Activated CD8-positive, alpha-beta memory T cell treated with anti-CD3 and anti-CD28 coated beads for 36 hours (primary cell): ENCODE data around the gene STK32C. TPM values are rescaled to one million over a fixed set of nuclear protein-coding genes. Genes with fewer than 3 reads are reported as not detected.

Experiments
- CTCF ChIA-PET: fragments of 350-600 bp; sonication (Branson Sonifier 250); formaldehyde crosslinking; loops from one replicate; lab custom pipeline; 2021; ENCODE audit warnings: antibody characterized with exemption; lab: Charles Lee
- POLR2A ChIA-PET: fragments of 350-600 bp; sonication (Branson Sonifier 250); formaldehyde crosslinking; loops from one replicate; lab custom pipeline; 2021; ENCODE audit warnings: antibody characterized with exemption; lab: Charles Lee
- total RNA-seq, 2 experiments: library from RNA; stranded (reverse); gene quantifications; one replicate each; pipeline ENCODE4 v1.2.3, GENCODE V29; 2021

STK32C gene
- total RNA-seq, 2 experiments from 2014 or later, result 15.7 to 16.3 TPM

DNA sequence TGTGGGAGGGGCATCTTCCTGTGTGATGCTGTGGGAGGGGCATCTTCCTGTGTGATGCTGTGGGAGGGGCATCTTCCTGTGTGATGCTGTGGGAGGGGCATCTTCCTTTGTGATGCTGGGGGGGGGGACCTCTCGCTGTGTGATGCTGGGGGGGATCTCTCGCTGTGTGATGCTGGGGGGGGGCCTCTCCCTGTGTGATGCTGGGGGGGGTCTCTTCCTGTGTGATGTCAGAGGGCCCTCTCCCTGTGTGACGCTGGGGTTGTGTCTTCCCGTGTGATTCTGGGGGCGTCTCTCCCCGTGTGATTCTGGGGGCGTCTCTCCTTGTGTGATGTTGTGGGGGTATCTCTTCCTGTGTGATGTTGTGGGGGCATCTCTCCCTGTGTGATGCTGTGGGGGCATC lies 148.9 kb downstream of the STK32C start:
- CTCF ChIA-PET, result no interaction called here

DNA sequence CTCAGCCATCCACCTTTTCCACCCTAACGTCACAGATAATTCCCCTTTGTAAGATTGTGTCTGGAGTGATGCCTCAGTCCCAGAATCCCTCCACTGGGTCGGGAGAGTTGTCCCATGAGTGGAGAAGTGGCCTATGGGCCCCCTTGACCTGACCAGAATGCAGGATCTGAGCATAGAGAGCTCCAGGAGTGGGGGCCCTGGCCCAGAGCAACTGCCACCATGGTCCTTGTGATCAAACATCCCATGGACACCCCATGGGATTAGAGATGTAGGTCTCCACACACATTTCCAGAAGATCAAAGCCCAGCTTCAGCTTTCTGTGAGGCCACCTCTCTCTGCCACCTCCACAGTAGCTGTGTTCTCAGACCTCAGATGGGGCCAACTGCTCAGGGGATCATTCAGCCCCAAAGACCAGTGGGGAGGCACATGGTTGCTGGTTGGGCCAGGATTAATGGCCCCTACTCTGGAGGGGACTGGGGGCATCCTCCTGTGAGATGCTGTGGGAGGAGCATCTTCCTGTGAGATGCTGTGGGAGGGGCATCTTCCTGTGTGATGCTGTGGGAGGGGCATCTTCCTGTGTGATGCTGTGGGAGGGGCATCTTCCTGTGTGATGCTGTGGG lies 149.5 kb downstream of the STK32C start:
- ChIA-PET CTCF (no interaction called here), POLR2A (no interaction called here)

More for the DNA sequence above, 148.9 kb downstream of the STK32C start:
- POLR2A ChIA-PET, result no interaction called here

Other genes starting within 250 kb of the STK32C start
- gene JAKMIP3, start 242.0 kb downstream of the STK32C start, total RNA-seq, result under 1 TPM; 0.29 to 0.42 TPM
- gene DPYSL4, start 121.0 kb downstream of the STK32C start, total RNA-seq, result 10 to 100 TPM; 10.1 to 10.2 TPM
- gene LRRC27, start 24.2 kb upstream of the STK32C start, total RNA-seq, result 1 to 10 TPM; 2.4 to 3.4 TPM
- 1 to 10 TPM; 3.5 to 3.8 TPM for gene PWWP2B, start 89.2 kb upstream of the STK32C start, total RNA-seq
- 1 to 10 TPM; 4.8 to 4.9 TPM for gene INPP5A, start 229.8 kb upstream of the STK32C start, total RNA-seq